ENCODE measurements around the gene SLC43A2. TPM values are rescaled to one million over a fixed set of nuclear protein-coding genes. Genes with fewer than 3 reads are reported as not detected.

The SLC43A2 gene
- total and polyA plus RNA-seq, 4 donors: 0.63 to 7.9 (median 4.7) TPM

- 82% methylated on average over 19 of the region's 19 CpGs for WGBS
- H3K9ac ChIP-seq (ENCODE audit: low read depth in 1 of 2, low read length in 2 of 2): no peak overlapping the region
- H3K9me3 ChIP-seq (ENCODE audit: control insufficient read depth in 4 of 4, low read length in 3 of 4): no peaks in the 10 kb centered on the region
- DNase-seq (ENCODE audit: low spot score): no peak
- H3K27me3 ChIP-seq (ENCODE audit: control insufficient read depth in 4 of 4, insufficient read depth in 4 of 4, low read length in 3 of 4): no peaks in the 10 kb centered on the region
- H3K4me3 ChIP-seq (ENCODE audit: low read depth in 1 of 3, low read length in 3 of 3): no peak overlapping the region
- peaks cover 0 to 5% (median 2%) of the 10 kb centered on the region in 4 donors for H3K4me1 ChIP-seq (ENCODE audit: control insufficient read depth in 4 of 4, insufficient read depth in 4 of 4, low read length in 3 of 4)
- TF ChIP-seq ZBTB33 (IDR thresholded peaks at IDR 0.05): no peak
- no peak for TF ChIP-seq FOXA2 (IDR thresholded peaks at IDR 0.05)
- no peak for TF ChIP-seq GABPA (IDR thresholded peaks at IDR 0.05 in 1 of 2, conservative IDR thresholded peaks at IDR 0.05 in 1 of 2)
- no peak for TF ChIP-seq TAF1 (conservative IDR thresholded peaks at IDR 0.05)
- no peak for TF ChIP-seq MAX (IDR thresholded peaks at IDR 0.05)
- no peak for TF ChIP-seq REST (IDR thresholded peaks at IDR 0.05)
- no peak overlapping the region for H3K27ac ChIP-seq (ENCODE audit: low read depth in 1 of 2, low read length in 2 of 2)
- no peaks in the 10 kb centered on the region for H3K36me3 ChIP-seq (ENCODE audit: control insufficient read depth in 4 of 4, insufficient read depth in 3 of 4, low read depth in 1 of 4, low read length in 3 of 4)
These were observed 22.8 kb downstream of the SLC43A2 start for GRCh38 chr17:1605681-1606351.

- H3K9me3 ChIP-seq (ENCODE audit: control insufficient read depth in 4 of 4, low read length in 3 of 4): no peaks in the 10 kb centered on the region
- WGBS: 82% methylated on average over 35 of the region's 35 CpGs
- no peak overlapping the region for H3K27ac ChIP-seq (ENCODE audit: low read depth in 1 of 2, low read length in 2 of 2)
- no peak overlapping the region for H3K4me3 ChIP-seq (ENCODE audit: low read depth in 1 of 3, low read length in 3 of 3)
- no peaks in the 10 kb centered on the region for H3K36me3 ChIP-seq (ENCODE audit: control insufficient read depth in 4 of 4, insufficient read depth in 3 of 4, low read depth in 1 of 4, low read length in 3 of 4)
- no peak for TF ChIP-seq CTCF (IDR thresholded peaks at IDR 0.05; ENCODE audit: low read depth, low read length, missing input control)
- no peak for TF ChIP-seq SP1 (IDR thresholded peaks at IDR 0.05)
- no peak for TF ChIP-seq FOXA1 (IDR thresholded peaks at IDR 0.05)
- no peak for TF ChIP-seq RXRA (IDR thresholded peaks at IDR 0.05)
- no peak for TF ChIP-seq MAX (IDR thresholded peaks at IDR 0.05)
- no peak for TF ChIP-seq TAF1 (conservative IDR thresholded peaks at IDR 0.05)
- no peak for TF ChIP-seq ATF3 (IDR thresholded peaks at IDR 0.05)
- TF ChIP-seq ZBTB33 (IDR thresholded peaks at IDR 0.05): no peak
- TF ChIP-seq REST (IDR thresholded peaks at IDR 0.05): no peak
- TF ChIP-seq GABPA (IDR thresholded peaks at IDR 0.05 in 1 of 2, conservative IDR thresholded peaks at IDR 0.05 in 1 of 2): no peak
- TF ChIP-seq EGR1 (IDR thresholded peaks at IDR 0.05; ENCODE audit: low read depth in 2 of 2): no peak
- TF ChIP-seq RAD21 (IDR thresholded peaks at IDR 0.05): no peak
- TF ChIP-seq YY1 (IDR thresholded peaks at IDR 0.05): no peak
- no peak for DNase-seq (ENCODE audit: low spot score)
- H3K27me3 ChIP-seq (ENCODE audit: control insufficient read depth in 4 of 4, insufficient read depth in 4 of 4, low read length in 3 of 4): no peaks in the 10 kb centered on the region
- H3K4me1 ChIP-seq (ENCODE audit: control insufficient read depth in 4 of 4, insufficient read depth in 4 of 4, low read length in 3 of 4): peaks cover 0 to 5% (median 2%) of the 10 kb centered on the region in 4 donors
- no peak overlapping the region for H3K9ac ChIP-seq (ENCODE audit: low read depth in 1 of 2, low read length in 2 of 2)
These were observed 23.7 kb downstream of the SLC43A2 start for GRCh38 chr17:1604831-1605528.

Data from liver (tissue), 9 donors.